HEK293 (cell line): ENCODE data around the gene ERAL1.

Experiments
- CTCF ChIP-seq: fragments of 450-650 bp; formaldehyde crosslinking; IDR thresholded peaks from 2 replicates; pipeline ENCODE4 v1.5.1; 2016; ENCODE audit warnings: missing biosample characterization, missing genetic modification characterization
- SP2 ChIP-seq: fragments of 450-650 bp; formaldehyde crosslinking; IDR thresholded peaks from 2 replicates; pipeline ENCODE4 v1.5.1; 2016; ENCODE audit warnings: missing biosample characterization, missing genetic modification characterization
- ZNF292 ChIP-seq: fragments of 450-650 bp; formaldehyde crosslinking; IDR thresholded peaks from 2 replicates; pipeline ENCODE4 v1.5.1; 2016; ENCODE audit warnings: low read depth, missing biosample characterization, missing genetic modification characterization, borderline replicate concordance
- ZNF311 ChIP-seq: fragments of 450-650 bp; formaldehyde crosslinking; IDR thresholded peaks from 2 replicates; pipeline ENCODE4 v1.5.1; 2017; ENCODE audit warnings: missing biosample characterization, missing genetic modification characterization, borderline replicate concordance
- ZNF670 ChIP-seq: fragments of 450-650 bp; formaldehyde crosslinking; IDR thresholded peaks from 2 replicates; pipeline ENCODE4 v1.5.1; 2016; ENCODE audit warnings: missing biosample characterization, missing genetic modification characterization, low read depth
- ZNF776 ChIP-seq: fragments of 450-650 bp; formaldehyde crosslinking; IDR thresholded peaks from 2 replicates; pipeline ENCODE4 v1.5.0; 2017; ENCODE audit warnings: missing biosample characterization, missing genetic modification characterization, borderline replicate concordance
- TF ChIP-seq, protein P1 (sequence below): fragments of 450-650 bp; formaldehyde crosslinking; IDR thresholded peaks from 2 replicates; pipeline ENCODE4 v1.5.1; 2016; ENCODE audit warnings: missing biosample characterization, missing genetic modification characterization

GRCh38 chr17:28899212-28899815 is 44.5 kb downstream of the ERAL1 start:
- TF ChIP-seq ZNF311 (tag by site-specific recombination) = no peak
- no peak for TF ChIP-seq SP2 (tag by site-specific recombination)
- no peak for TF ChIP-seq ZNF292
- TF ChIP-seq, protein P1, sequence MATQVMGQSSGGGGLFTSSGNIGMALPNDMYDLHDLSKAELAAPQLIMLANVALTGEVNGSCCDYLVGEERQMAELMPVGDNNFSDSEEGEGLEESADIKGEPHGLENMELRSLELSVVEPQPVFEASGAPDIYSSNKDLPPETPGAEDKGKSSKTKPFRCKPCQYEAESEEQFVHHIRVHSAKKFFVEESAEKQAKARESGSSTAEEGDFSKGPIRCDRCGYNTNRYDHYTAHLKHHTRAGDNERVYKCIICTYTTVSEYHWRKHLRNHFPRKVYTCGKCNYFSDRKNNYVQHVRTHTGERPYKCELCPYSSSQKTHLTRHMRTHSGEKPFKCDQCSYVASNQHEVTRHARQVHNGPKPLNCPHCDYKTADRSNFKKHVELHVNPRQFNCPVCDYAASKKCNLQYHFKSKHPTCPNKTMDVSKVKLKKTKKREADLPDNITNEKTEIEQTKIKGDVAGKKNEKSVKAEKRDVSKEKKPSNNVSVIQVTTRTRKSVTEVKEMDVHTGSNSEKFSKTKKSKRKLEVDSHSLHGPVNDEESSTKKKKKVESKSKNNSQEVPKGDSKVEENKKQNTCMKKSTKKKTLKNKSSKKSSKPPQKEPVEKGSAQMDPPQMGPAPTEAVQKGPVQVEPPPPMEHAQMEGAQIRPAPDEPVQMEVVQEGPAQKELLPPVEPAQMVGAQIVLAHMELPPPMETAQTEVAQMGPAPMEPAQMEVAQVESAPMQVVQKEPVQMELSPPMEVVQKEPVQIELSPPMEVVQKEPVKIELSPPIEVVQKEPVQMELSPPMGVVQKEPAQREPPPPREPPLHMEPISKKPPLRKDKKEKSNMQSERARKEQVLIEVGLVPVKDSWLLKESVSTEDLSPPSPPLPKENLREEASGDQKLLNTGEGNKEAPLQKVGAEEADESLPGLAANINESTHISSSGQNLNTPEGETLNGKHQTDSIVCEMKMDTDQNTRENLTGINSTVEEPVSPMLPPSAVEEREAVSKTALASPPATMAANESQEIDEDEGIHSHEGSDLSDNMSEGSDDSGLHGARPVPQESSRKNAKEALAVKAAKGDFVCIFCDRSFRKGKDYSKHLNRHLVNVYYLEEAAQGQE = no peak
- no peak for TF ChIP-seq CTCF (tag by site-specific recombination)
- no peak for TF ChIP-seq ZNF776
- no peak for TF ChIP-seq ZNF670 (tag by site-specific recombination)
